ENCODE data around the gene ZFP69. TPM values are rescaled to one million over a fixed set of nuclear protein-coding genes. Genes with fewer than 3 reads are reported as not detected.
"Not testable (repeated sequence)": the region's sequence is repeated elsewhere in the genome, so short reads cannot be mapped to it uniquely, and the experiment has no call there.

Gene ZFP69
- 0.20 and 0.37 TPM in 2 replicates for total RNA-seq (2014; rRNA removed; shearing (Covaris generic))

DNA sequence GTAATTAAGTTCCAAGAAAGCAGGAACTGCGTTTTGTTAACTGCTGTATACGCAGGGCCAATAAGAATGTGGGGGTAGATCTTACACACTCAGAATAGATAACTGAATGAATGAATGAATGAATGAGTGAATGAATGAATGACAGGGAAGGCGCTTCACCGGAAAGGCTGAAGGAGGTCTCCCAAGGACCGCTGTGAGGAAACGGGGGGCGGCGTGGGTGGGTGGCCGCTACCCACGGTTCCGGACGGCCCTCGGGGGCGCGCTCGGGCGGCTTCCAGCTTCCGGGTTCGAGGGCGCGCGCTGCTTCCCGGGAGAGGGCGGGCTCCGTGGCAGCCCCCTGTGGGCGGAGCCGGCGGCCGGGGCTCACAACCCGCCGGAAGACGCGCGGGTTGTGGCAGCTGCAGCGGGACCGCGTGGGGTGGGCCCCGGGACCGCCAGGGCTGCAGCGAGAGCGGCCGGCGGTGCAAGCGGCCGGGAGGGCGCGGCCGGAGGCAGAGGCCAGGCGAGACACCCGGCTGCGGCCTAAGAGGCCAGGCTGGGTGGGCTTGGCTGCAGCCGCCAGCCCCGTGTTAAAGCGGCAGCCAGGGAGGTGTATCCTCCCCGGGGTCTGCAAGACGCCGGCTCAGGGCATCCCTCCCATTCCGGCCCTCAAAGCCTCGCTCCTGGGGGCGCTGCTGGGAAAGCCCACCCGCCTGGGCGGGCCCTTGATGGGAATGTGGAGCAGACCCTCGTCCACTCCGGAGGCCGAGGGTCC, at the start of gene ZFP69:
Gene ZFP69, plus strand, starts transcription at position 367 of the 754 bp plus-strand sequence. CDS start 2,072 bp downstream, outside the sequence.
- DNase-seq (ENCODE audit: low spot score), result peak; percentile 2

DNA sequence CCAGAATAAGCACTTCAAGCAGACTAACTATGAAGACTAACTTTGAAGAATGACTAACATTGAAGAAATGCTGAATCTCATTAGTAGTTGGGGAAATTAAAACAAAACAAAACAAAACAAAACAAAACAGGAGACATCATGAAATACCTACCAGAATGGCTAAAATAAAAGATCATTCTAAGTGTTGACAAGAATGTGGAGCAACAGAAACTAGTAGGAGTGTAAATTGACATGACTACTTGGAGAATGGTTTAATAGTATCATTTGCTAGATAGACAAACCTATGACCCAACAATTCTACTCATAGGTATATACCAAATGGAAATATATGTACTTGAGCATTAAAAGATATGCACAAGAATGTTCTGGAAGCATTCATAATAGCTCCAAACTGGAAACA, 45.7 kb upstream of the ZFP69 start:
- DNase-seq (ENCODE audit: low spot score), result no peak

DNA sequence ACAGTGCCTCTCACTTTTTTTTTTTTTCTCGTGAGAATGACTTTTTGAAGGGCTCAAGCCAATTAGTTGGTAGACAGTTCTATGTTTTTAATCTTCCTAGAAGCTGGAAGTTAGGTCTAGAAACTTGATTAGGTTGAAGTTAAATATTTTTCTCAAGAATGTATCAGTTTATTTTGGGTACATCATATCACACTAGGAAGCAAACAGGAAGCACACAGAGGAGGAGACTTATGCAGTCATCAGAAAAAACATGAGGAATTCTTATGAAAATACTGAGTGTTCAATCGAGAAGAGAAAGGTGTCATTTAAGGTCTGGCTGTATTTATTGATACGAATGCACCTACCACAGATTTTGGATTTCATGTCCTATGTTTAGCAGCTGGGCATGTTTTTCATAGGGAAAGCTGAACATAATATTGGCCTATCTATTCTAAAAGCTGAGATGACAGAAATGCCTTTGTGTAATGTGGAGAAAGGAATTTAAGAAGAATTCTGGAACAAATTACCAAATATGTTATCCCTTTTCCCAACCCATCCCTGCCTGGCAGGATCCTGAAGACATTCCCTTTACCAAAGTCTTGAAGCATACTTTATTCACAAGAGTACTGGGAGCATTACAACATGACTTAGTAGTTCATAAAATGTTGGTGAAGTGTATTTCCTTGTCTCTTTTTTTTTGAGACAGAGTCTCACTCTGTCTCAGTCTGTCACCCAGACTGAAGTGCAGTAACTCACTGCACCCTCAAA, 44.3 kb upstream of the ZFP69 start:
- DNase-seq (ENCODE audit: low spot score), result no peak

- no peak for DNase-seq (ENCODE audit: low spot score)
Measured at GRCh38 chr1:40435471-40435870, 41.6 kb upstream of the ZFP69 start.

- no peak for DNase-seq (ENCODE audit: low spot score)
Measured at GRCh38 chr1:40435876-40436275, 41.2 kb upstream of the ZFP69 start.

GRCh38 chr1:40438391-40439015, 38.6 kb upstream of the ZFP69 start:
- DNase-seq (ENCODE audit: low spot score), result peak; percentile 27

- DNase-seq (ENCODE audit: low spot score), result no peak
Measured at GRCh38 chr1:40439247-40439646, 37.8 kb upstream of the ZFP69 start.

GRCh38 chr1:40449684-40450494, 27.2 kb upstream of the ZFP69 start, which contains the start of gene ZFP69B:
TSS of gene ZFP69B (plus strand) at chr1:40450476. CDS start at chr1:40450962, 486 bp downstream.
- DNase-seq (ENCODE audit: low spot score), result peak; percentile 84

GRCh38 chr1:40450495-40451237, 26.4 kb upstream of the ZFP69 start:
- no peak for DNase-seq (ENCODE audit: low spot score)

DNA sequence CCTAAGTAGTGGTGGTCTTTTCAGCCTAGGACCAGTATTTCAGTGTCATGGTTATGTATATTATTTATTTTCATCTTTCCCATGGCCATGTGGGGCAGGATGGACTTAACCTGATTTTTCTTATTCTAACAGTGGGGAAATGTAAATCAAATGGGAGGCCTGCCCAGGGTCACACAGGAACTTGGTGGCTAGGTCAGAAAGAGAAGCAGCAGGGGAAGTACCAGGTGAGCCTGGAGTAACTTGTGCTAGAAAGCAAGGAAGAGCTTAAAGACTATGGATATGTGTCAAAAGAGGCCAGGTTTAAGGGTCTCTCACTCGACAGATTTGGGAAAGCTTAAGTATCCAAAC, 25.9 kb upstream of the ZFP69 start:
- DNase-seq (ENCODE audit: low spot score), result no peak

- DNase-seq (ENCODE audit: low spot score), result no peak
Measured at GRCh38 chr1:40454873-40455272, 22.2 kb upstream of the ZFP69 start.

DNA sequence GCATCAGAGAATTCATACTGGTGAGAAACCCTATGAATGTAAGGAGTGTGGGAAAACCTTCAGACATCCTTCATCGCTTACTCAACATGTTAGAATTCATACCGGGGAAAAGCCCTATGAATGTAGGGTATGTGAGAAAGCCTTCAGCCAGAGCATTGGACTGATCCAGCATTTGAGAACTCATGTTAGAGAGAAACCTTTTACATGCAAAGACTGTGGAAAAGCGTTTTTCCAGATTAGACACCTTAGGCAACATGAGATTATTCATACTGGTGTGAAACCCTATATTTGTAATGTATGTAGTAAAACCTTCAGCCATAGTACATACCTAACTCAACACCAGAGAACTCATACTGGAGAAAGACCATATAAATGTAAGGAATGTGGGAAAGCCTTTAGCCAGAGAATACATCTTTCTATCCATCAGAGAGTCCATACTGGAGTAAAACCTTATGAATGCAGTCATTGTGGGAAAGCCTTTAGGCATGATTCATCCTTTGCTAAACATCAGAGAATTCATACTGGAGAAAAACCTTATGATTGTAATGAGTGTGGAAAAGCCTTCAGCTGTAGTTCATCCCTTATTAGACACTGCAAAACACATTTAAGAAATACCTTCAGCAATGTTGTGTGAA, 14.0 kb upstream of the ZFP69 start:
- DNase-seq (ENCODE audit: low spot score), result peak; percentile 18

DNA sequence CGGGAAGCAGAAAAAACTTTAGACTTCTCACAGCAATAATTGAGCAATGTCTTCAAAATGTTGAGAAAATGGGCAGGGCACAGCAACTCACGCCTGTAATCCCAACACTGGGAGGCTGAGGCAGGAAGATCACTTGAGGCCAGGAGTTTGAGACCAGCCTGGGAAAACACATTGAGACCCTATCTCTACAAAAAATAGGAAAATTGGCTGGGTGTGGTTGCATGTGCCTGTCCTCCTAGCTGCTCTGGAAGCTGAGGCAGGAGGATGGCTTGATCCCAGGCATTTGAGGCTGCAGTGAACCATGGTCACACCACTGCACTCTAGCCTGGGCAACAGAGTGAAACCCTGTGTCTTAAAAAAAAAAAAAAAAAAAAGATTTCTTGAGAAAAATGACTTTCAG, 7.8 kb upstream of the ZFP69 start:
- DNase-seq (ENCODE audit: low spot score), result no peak

DNA sequence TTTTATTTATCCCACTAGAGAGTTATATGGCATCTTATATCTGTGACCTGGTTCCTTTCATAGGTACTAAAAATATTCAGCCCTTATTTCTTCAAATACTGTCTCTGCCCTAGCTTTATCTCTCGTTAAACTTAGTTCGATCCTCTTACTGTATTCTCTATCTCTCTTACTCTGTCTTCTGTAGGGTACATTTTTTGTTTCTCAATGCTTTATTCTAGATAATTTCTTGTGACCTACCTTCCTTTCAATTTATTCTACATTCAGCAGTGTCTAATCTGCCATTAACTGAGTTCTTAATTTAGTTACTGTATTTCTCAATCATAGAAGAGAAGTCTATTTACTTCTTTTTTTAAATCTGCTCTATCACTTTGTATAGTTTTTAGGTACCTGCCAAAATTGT, 1.8 kb upstream of the ZFP69 start:
- DNase-seq (ENCODE audit: low spot score), result no peak

- DNase-seq (ENCODE audit: low spot score), result no peak
Measured at GRCh38 chr1:40477678-40478053, 576 bp downstream of the ZFP69 start.

- no peak for DNase-seq (ENCODE audit: low spot score)
Measured at GRCh38 chr1:40478276-40478675, 1.2 kb downstream of the ZFP69 start.

DNA sequence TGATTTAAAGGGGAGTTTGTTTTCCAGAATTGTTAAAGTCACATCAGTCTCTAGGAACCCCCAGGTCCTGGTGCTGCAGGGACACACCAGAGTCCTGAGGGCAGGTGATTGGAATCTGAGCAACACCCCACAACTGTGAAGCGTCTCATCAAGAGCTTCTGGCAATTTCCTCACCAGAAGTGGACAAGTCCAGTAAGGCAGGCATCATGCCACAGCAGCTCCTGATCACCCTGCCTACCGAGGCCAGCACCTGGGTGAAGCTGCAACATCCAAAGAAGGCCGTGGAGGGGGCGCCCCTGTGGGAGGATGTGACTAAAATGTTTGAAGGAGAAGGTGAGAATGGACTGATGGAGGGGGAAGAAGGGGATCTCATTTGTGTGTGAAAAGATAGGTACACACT, 2.1 kb downstream of the ZFP69 start:
- DNase-seq (ENCODE audit: low spot score), result no peak

DNA sequence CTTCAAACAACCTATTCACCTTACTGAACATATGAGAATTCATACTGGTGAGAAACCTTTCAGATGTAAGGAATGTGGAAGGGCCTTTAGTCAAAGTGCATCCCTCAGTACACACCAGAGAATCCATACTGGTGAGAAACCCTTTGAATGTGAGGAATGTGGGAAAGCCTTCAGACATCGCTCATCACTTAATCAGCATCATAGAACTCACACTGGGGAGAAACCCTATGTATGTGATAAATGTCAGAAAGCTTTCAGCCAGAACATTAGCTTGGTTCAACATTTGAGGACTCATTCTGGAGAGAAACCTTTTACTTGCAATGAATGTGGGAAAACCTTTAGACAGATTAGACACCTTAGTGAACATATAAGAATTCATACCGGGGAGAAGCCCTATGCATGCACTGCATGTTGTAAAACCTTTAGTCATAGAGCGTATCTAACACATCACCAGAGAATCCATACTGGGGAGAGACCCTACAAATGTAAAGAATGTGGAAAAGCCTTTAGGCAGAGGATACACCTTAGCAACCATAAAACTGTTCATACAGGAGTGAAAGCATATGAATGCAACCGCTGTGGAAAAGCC, 18.3 kb downstream of the ZFP69 start:
- DNase-seq (ENCODE audit: low spot score), result no peak

DNA sequence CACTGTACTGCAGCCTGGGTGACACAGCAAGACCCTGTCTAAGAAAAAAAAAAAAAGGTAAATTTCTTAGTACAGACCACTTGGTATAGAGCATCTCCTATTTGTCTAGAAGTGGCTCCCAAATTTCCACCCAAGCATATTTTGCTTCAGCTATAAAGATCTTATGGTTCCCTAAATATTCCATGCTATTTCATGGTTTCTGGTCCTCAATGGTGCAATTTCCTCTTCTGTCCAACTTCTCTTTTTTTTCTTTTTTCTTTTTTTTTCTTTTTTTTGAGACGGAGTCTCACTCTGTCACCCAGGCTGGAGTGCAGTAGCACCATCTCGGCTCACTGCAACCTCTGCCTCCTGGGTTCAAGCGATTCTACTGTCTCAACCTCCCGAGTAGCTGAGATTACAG, 25.6 kb downstream of the ZFP69 start:
- not testable (repeated sequence) for DNase-seq (ENCODE audit: low spot score)

GRCh38 chr1:40507973-40508372, 30.9 kb downstream of the ZFP69 start:
- DNase-seq (ENCODE audit: low spot score), result no peak
